Thyroid gland (tissue), 4 donors: ENCODE measurements around the gene VPS35L. TPM values are rescaled to one million over a fixed set of nuclear protein-coding genes. Genes with fewer than 3 reads are reported as not detected.

Experiments
- DNase-seq, 2 donors: peaks; one replicate each; pipeline ENCODE4 v3.0.0-alpha.2; 2019
- H3K27ac ChIP-seq, 3 donors: fragments of 200-600 bp; sonication (generic); 1 replicate in 2 of 3; 2 replicates in 1 of 3; pipeline ENCODE4 v1.5.1; 2016 to 2019; ENCODE audit warnings: mild to moderate bottlenecking in 1 of 3, moderate library complexity in 1 of 3
- H3K27me3 ChIP-seq: fragments of 200-600 bp; sonication (generic); one replicate; pipeline ENCODE4 v1.5.1; 2019
- H3K36me3 ChIP-seq, 2 donors: fragments of 200-600 bp; sonication (generic); one replicate each; pipeline ENCODE4 v1.5.1; 2016 to 2019
- H3K4me1 ChIP-seq, 2 donors: fragments of 200-600 bp; sonication (generic); one replicate each; pipeline ENCODE4 v1.5.1; 2017 to 2019
- H3K4me3 ChIP-seq, 3 donors: fragments of 200-600 bp; sonication (generic); replicated peaks in 1 of 3; 1 replicate in 2 of 3; 2 replicates in 1 of 3; pipeline ENCODE4 v1.5.1; 2016; ENCODE audit warnings: mild to moderate bottlenecking in 1 of 3
- H3K9me3 ChIP-seq: fragments of 200-600 bp; sonication (generic); one replicate; pipeline ENCODE4 v1.5.1; 2017
- CTCF ChIP-seq, 6 experiments: fragments of 200-600 bp in 3 of 6; fragments of 450-650 bp in 3 of 6; sonication (generic) in 3 of 6; IDR thresholded peaks; one replicate each; pipeline ENCODE4 v1.5.1; 2016 to 2019; ENCODE audit warnings: antibody characterized with exemption in 6 of 6, mild to moderate bottlenecking in 2 of 6, inconsistent platforms in 1 of 6, moderate library complexity in 1 of 6
- POLR2A ChIP-seq, 2 donors: fragments of 450-650 bp; IDR thresholded peaks; one replicate each; pipeline ENCODE4 v1.6.1; 2017; ENCODE audit warnings: antibody characterized with exemption in 2 of 2, mild to moderate bottlenecking in 2 of 2, moderate library complexity in 1 of 2
- WGBS, 2 donors: methylation state at CpG; one replicate each; pipeline ENCODE4 v1.1.5; 2017; 5-methylcytosine and 5-hydroxymethylcytosine counted together
- intact Hi-C: fragments of 100-400 bp; cut with DNase I; formaldehyde crosslinking; loops from one replicate; pipeline ENCODE4 v1.15.1; 2023
- total RNA-seq, 4 donors: library from RNA; depleted of rRNA; stranded (reverse); fragments of >200 nt; gene quantifications; one replicate each; pipeline ENCODE4 v1.2.3, GENCODE V29; 2016

VPS35L gene
- total RNA-seq, 4 donors from 2014 or later = 64.9 to 74.3 (median 68.8) TPM

- H3K4me3 ChIP-seq = no peak overlapping the region
- TF ChIP-seq CTCF (IDR thresholded peaks at IDR 0.05) (peak; percentile 31 to 87 (median 70)), POLR2A (IDR thresholded peaks at IDR 0.05) (no peak)
- no peaks in the 10 kb centered on the region for H3K27me3 ChIP-seq
- no peaks in the 10 kb centered on the region for H3K9me3 ChIP-seq
- 47 to 52% methylated on average over 13 of the region's 13 CpGs for WGBS, 2 donors
- peak overlapping the region in 2 of 3 donors; percentile 44 to 80 for H3K27ac ChIP-seq
- H3K4me1 ChIP-seq = peaks cover 11 to 13% of the 10 kb centered on the region in 2 donors
- DNase-seq = peak; percentile 38 to 50
- intact Hi-C loops = loop anchor here (2.0 to 10.0 kb wide), 2 partner anchors 53 to 285 kb away; no protein-coding TSS in a partner anchor
- H3K36me3 ChIP-seq = no peaks in the 10 kb centered on the region
Measured at GRCh38 chr16:19601083-19601976, 45.8 kb downstream of the VPS35L start.

- Histone ChIP-seq H3K4me1 (peaks cover 11 to 13% of the 10 kb centered on the region in 2 donors), H3K27me3 (no peaks in the 10 kb centered on the region), H3K9me3 (no peaks in the 10 kb centered on the region), H3K36me3 (peaks cover 0 to 7% of the 10 kb centered on the region in 2 donors), H3K4me3 (no peak overlapping the region), H3K27ac (no peak overlapping the region)
- 92 to 95% methylated on average over 4 of the region's 4 CpGs for WGBS, 2 donors
- TF ChIP-seq CTCF (IDR thresholded peaks at IDR 0.05) = no peak
- no peak for TF ChIP-seq POLR2A (IDR thresholded peaks at IDR 0.05)
- intact Hi-C loops = loop anchor here (10.0 kb wide), 1 partner anchor 50 kb away; no protein-coding TSS in a partner anchor
- no peak for DNase-seq
Measured at GRCh38 chr16:19604911-19605310, 49.4 kb downstream of the VPS35L start.

- intact Hi-C loops = loop anchor here (10.0 kb wide), 1 partner anchor 49 kb away; no protein-coding TSS in a partner anchor
- no peak for TF ChIP-seq POLR2A (IDR thresholded peaks at IDR 0.05)
- no peak for TF ChIP-seq CTCF (IDR thresholded peaks at IDR 0.05)
- Histone ChIP-seq H3K27me3 (no peaks in the 10 kb centered on the region), H3K4me1 (peaks cover 5 to 7% of the 10 kb centered on the region in 2 donors), H3K4me3 (no peak overlapping the region), H3K9me3 (no peaks in the 10 kb centered on the region), H3K27ac (no peak overlapping the region), H3K36me3 (peaks cover 0 to 7% of the 10 kb centered on the region in 2 donors)
- 97% methylated on average over 1 of the region's 1 CpG for WGBS, 2 donors
- no peak for DNase-seq
Measured at GRCh38 chr16:19605701-19606100, 50.2 kb downstream of the VPS35L start.

GRCh38 chr16:19607616-19608280 is 52.2 kb downstream of the VPS35L start:
- Histone ChIP-seq H3K4me1 (no peaks in the 10 kb centered on the region), H3K9me3 (no peaks in the 10 kb centered on the region), H3K27me3 (no peaks in the 10 kb centered on the region), H3K27ac (no peak overlapping the region), H3K4me3 (no peak overlapping the region), H3K36me3 (peaks cover 0 to 18% of the 10 kb centered on the region in 2 donors)
- 90 to 93% methylated on average over 8 of the region's 8 CpGs for WGBS, 2 donors
- DNase-seq = no peak
- no peak for TF ChIP-seq POLR2A (IDR thresholded peaks at IDR 0.05)
- no peak for TF ChIP-seq CTCF (IDR thresholded peaks at IDR 0.05)
- intact Hi-C loops = loop anchor here (10.0 kb wide), 1 partner anchor 47 kb away; no protein-coding TSS in a partner anchor
